Measurements from ENCODE around the gene TMEM87A. TPM values are rescaled to one million over a fixed set of nuclear protein-coding genes. Genes with fewer than 3 reads are reported as not detected.

The TMEM87A gene
- total and polyA plus RNA-seq, 2 donors (not counting 1 experiment from before 2014, with no cell fraction given): 44.8 to 61.8 TPM

DNA sequence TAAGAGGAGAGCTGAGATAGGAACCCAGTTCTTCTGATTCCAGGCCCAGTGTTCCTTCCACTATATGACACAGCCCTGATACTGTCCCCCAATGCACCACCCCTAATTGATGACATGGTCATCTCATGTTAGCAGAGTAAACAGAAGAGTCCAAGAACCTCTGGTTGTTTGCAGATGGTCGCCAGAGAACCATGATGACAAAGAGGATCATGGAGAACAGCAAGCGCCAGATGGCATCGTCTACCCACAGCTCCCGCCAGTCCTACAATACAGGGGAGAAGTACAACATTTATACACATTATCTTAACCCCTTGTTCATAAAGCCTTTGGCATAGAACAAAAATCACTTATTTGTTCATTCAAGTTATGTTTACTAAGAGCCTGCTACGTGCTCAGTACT lies 46.6 kb downstream of the TMEM87A start:
- Histone ChIP-seq H3K4me3 (replicated peaks in 1 of 4; ENCODE audit: control extremely low read depth in 1 of 4, insufficient read depth in 1 of 4, low read depth in 3 of 4, low read length in 4 of 4) (no peak overlapping the region), H3K36me3 (ENCODE audit: control insufficient read depth, insufficient read depth, low read length) (peaks cover 8% of the 10 kb centered on the region), H3K4me2 (ENCODE audit: extremely low read depth, insufficient read depth, low read length) (no peak overlapping the region), H3K27ac (ENCODE audit: insufficient read depth, low read length) (no peak overlapping the region), H3K4me1 (ENCODE audit: control insufficient read depth, extremely low read depth, insufficient read depth, low read length) (no peaks in the 10 kb centered on the region), H4K20me1 (ENCODE audit: control insufficient read depth, extremely low read depth, insufficient read depth, low read length) (no peaks in the 10 kb centered on the region), H3K79me2 (ENCODE audit: control insufficient read depth, insufficient read depth, low read length) (no peaks in the 10 kb centered on the region), H2AFZ (ENCODE audit: low read length) (no peak overlapping the region), H3K27me3 (ENCODE audit: control insufficient read depth, insufficient read depth, low read length) (no peaks in the 10 kb centered on the region), H3K9ac (ENCODE audit: insufficient read depth, low read length) (no peak overlapping the region), H3K9me3 (ENCODE audit: control insufficient read depth, insufficient read depth, low read depth, low read length) (no peaks in the 10 kb centered on the region)
- TF ChIP-seq CTCF (conservative IDR thresholded peaks at IDR 0.05 in 1 of 2, IDR thresholded peaks at IDR 0.05 in 1 of 2; ENCODE audit: low read depth in 1 of 2, low read length in 2 of 2) (no peak), EZH2 (IDR thresholded peaks at IDR 0.05; ENCODE audit: low read length, missing control alignments) (no peak)
- no peak for DNase-seq (ENCODE audit: low read depth in 2 of 2)

GRCh38 chr15:42220216-42220615 lies 53.0 kb downstream of the TMEM87A start:
- peaks cover 7% of the 10 kb centered on the region for H3K36me3 ChIP-seq (ENCODE audit: control insufficient read depth, insufficient read depth, low read length)

DNA sequence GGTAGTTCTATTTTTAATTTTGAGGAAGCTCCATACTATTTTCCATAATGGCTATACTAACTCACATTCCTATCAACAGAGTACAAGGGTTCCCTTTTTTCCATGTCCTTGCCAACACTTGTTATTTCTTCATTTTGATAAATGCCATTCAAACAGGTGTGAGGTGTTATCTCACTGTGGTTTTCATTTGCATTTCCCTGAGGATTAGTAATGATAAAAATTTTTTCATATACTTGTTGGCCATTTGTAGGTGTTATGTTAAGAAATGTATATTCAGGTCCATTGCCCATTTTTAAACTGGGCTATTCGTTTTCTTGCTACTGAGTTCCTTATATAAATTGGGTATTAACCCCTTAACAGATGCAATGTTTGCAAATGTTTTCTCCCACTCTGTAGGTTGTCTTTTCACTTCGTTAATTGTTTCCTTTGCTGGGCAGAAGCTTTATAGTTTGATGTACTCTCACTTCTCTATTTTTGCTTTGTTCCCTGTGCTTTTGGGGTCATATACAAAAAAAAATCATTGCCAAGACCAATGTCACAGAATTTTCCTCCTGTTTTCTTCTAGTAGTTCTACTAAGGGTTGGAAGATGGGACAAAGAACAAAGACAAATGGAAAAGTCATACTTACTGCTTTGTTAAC lies 54.2 kb downstream of the TMEM87A start:
- no peaks in the 10 kb centered on the region for H3K27me3 ChIP-seq (ENCODE audit: control insufficient read depth, insufficient read depth, low read length)
- H3K4me1 ChIP-seq (ENCODE audit: control insufficient read depth, extremely low read depth, insufficient read depth, low read length): no peaks in the 10 kb centered on the region
- no peaks in the 10 kb centered on the region for H3K79me2 ChIP-seq (ENCODE audit: control insufficient read depth, insufficient read depth, low read length)
- no peak overlapping the region for H3K4me2 ChIP-seq (ENCODE audit: extremely low read depth, insufficient read depth, low read length)
- H3K36me3 ChIP-seq (ENCODE audit: control insufficient read depth, insufficient read depth, low read length): peaks cover 5% of the 10 kb centered on the region
- H3K4me3 ChIP-seq (replicated peaks in 1 of 4; ENCODE audit: control extremely low read depth in 1 of 4, insufficient read depth in 1 of 4, low read depth in 3 of 4, low read length in 4 of 4): no peak overlapping the region
- no peaks in the 10 kb centered on the region for H3K9me3 ChIP-seq (ENCODE audit: control insufficient read depth, insufficient read depth, low read depth, low read length)
- DNase-seq (ENCODE audit: low read depth in 2 of 2): no peak
- H3K9ac ChIP-seq (ENCODE audit: insufficient read depth, low read length): no peak overlapping the region
- no peak overlapping the region for H2AFZ ChIP-seq (ENCODE audit: low read length)
- no peak for TF ChIP-seq EZH2 (IDR thresholded peaks at IDR 0.05; ENCODE audit: low read length, missing control alignments)
- no peak for TF ChIP-seq CTCF (conservative IDR thresholded peaks at IDR 0.05 in 1 of 2, IDR thresholded peaks at IDR 0.05 in 1 of 2; ENCODE audit: low read depth in 1 of 2, low read length in 2 of 2)
- H4K20me1 ChIP-seq (ENCODE audit: control insufficient read depth, extremely low read depth, insufficient read depth, low read length): no peaks in the 10 kb centered on the region
- no peak overlapping the region for H3K27ac ChIP-seq (ENCODE audit: insufficient read depth, low read length)

More at GRCh38 chr15:42220216-42220615, 53.0 kb downstream of the TMEM87A start:
- no peak for DNase-seq (ENCODE audit: low read depth in 2 of 2)
- TF ChIP-seq EZH2 (IDR thresholded peaks at IDR 0.05; ENCODE audit: low read length, missing control alignments): no peak
- TF ChIP-seq CTCF (conservative IDR thresholded peaks at IDR 0.05 in 1 of 2, IDR thresholded peaks at IDR 0.05 in 1 of 2; ENCODE audit: low read depth in 1 of 2, low read length in 2 of 2): no peak
- H3K79me2 ChIP-seq (ENCODE audit: control insufficient read depth, insufficient read depth, low read length): no peaks in the 10 kb centered on the region
- no peaks in the 10 kb centered on the region for H3K9me3 ChIP-seq (ENCODE audit: control insufficient read depth, insufficient read depth, low read depth, low read length)
- no peaks in the 10 kb centered on the region for H4K20me1 ChIP-seq (ENCODE audit: control insufficient read depth, extremely low read depth, insufficient read depth, low read length)
- H2AFZ ChIP-seq (ENCODE audit: low read length): no peak overlapping the region
- H3K4me3 ChIP-seq (replicated peaks in 1 of 4; ENCODE audit: control extremely low read depth in 1 of 4, insufficient read depth in 1 of 4, low read depth in 3 of 4, low read length in 4 of 4): no peak overlapping the region
- no peak overlapping the region for H3K4me2 ChIP-seq (ENCODE audit: extremely low read depth, insufficient read depth, low read length)
- no peak overlapping the region for H3K9ac ChIP-seq (ENCODE audit: insufficient read depth, low read length)
- no peaks in the 10 kb centered on the region for H3K27me3 ChIP-seq (ENCODE audit: control insufficient read depth, insufficient read depth, low read length)
- H3K4me1 ChIP-seq (ENCODE audit: control insufficient read depth, extremely low read depth, insufficient read depth, low read length): no peaks in the 10 kb centered on the region
- no peak overlapping the region for H3K27ac ChIP-seq (ENCODE audit: insufficient read depth, low read length)
